Tibial nerve (tissue), 4 donors: ENCODE measurements around the gene GIN1. TPM values are rescaled to one million over a fixed set of nuclear protein-coding genes. Genes with fewer than 3 reads are reported as not detected.
"Not testable (repeated sequence)": the region's sequence is repeated elsewhere in the genome, so short reads cannot be mapped to it uniquely, and the experiment has no call there.

Experiments used
- DNase-seq, 2 donors: peaks; one replicate each; pipeline ENCODE4 v3.0.0-alpha.2; 2019; ENCODE audit warnings: low spot score in 2 of 2
- H3K27ac ChIP-seq, 4 donors: fragments of 200-600 bp; sonication (generic) in 3 of 4; one replicate each; pipeline ENCODE4 v1.5.1; 2017 to 2019; ENCODE audit warnings: mild to moderate bottlenecking in 1 of 4
- H3K27me3 ChIP-seq, 2 donors: fragments of 200-600 bp; sonication (generic) in 1 of 2; one replicate each; pipeline versions ENCODE4 v1.5.1 to v1.6.0; 2017 to 2019
- H3K36me3 ChIP-seq, 3 donors: fragments of 200-600 bp; sonication (generic); one replicate each; pipeline ENCODE4 v1.5.1; 2018 to 2019
- H3K4me1 ChIP-seq, 4 donors: fragments of 200-600 bp; sonication (generic) in 3 of 4; one replicate each; pipeline ENCODE4 v1.5.1; 2017 to 2019
- H3K4me3 ChIP-seq, 4 donors: fragments of 200-600 bp; sonication (generic) in 3 of 4; one replicate each; pipeline ENCODE4 v1.5.1; 2017 to 2019; ENCODE audit warnings: mild to moderate bottlenecking in 1 of 4, moderate library complexity in 1 of 4
- H3K9me3 ChIP-seq, 4 donors: fragments of 200-600 bp; sonication (generic) in 3 of 4; one replicate each; pipeline ENCODE4 v1.5.1; 2017 to 2019
- CTCF ChIP-seq, 5 experiments: fragments of 200-600 bp in 3 of 5; fragments of 450-650 bp in 2 of 5; sonication (generic) in 3 of 5; IDR thresholded peaks; one replicate each; pipeline ENCODE4 v1.5.1; 2016 to 2019; ENCODE audit warnings: antibody characterized with exemption in 5 of 5, mild to moderate bottlenecking in 3 of 5, moderate library complexity in 2 of 5
- EP300 ChIP-seq, 2 donors: sonication (generic); formaldehyde crosslinking; IDR thresholded peaks; one replicate each; pipeline ENCODE4 v1.6.1; 2017; ENCODE audit warnings: antibody characterized with exemption in 2 of 2, mild to moderate bottlenecking in 1 of 2
- POLR2A ChIP-seq, 2 donors: fragments of 450-650 bp; IDR thresholded peaks; one replicate each; pipeline ENCODE4 v1.6.1; 2017; ENCODE audit warnings: antibody characterized with exemption in 2 of 2, mild to moderate bottlenecking in 2 of 2, moderate library complexity in 2 of 2
- WGBS, 2 donors: methylation state at CpG; one replicate each; pipeline ENCODE4 v1.1.5; 2018; 5-methylcytosine and 5-hydroxymethylcytosine counted together
- total RNA-seq, 4 donors: library from RNA; depleted of rRNA; stranded (reverse); fragments of >200 nt; gene quantifications; one replicate each; pipeline ENCODE4 v1.1.0, GENCODE V29; 2016

Gene GIN1
- total RNA-seq, 4 donors from 2014 or later, result 2.9 to 9.2 (median 7.1) TPM

- no peaks in the 10 kb centered on the region for H3K4me1 ChIP-seq
- no peak overlapping the region for H3K27ac ChIP-seq
- no peak overlapping the region for H3K4me3 ChIP-seq
- no peaks in the 10 kb centered on the region for H3K36me3 ChIP-seq
- H3K9me3 ChIP-seq, result no peaks in the 10 kb centered on the region
- no peak for DNase-seq
- WGBS, 2 donors, result 83 to 85% methylated on average over 7 of the region's 7 CpGs
- TF ChIP-seq POLR2A (IDR thresholded peaks at IDR 0.05), result no peak
- TF ChIP-seq CTCF (IDR thresholded peaks at IDR 0.05), result no peak
- TF ChIP-seq EP300 (IDR thresholded peaks at IDR 0.05), result no peak
- no peaks in the 10 kb centered on the region for H3K27me3 ChIP-seq
Observed at GRCh38 chr5:103057208-103058130, 62.5 kb downstream of the GIN1 start.

GRCh38 chr5:103046706-103047105, 73.2 kb downstream of the GIN1 start:
- not testable (repeated sequence) for H3K9me3 ChIP-seq, H3K4me1 ChIP-seq, DNase-seq, H3K27me3 ChIP-seq, H3K27ac ChIP-seq, H3K4me3 ChIP-seq, H3K36me3 ChIP-seq
- WGBS, 2 donors, result 92 to 95% methylated on average over 22 of the region's 22 CpGs

- H3K9me3 ChIP-seq, result no peaks in the 10 kb centered on the region
- H3K4me1 ChIP-seq, result no peaks in the 10 kb centered on the region
- peak; percentile 27 to 60 (median 49) for TF ChIP-seq CTCF (IDR thresholded peaks at IDR 0.05)
- no peak for TF ChIP-seq EP300 (IDR thresholded peaks at IDR 0.05)
- no peaks in the 10 kb centered on the region for H3K36me3 ChIP-seq
- no peak for DNase-seq
- WGBS, 2 donors, result 39 to 41% methylated on average over 4 of the region's 4 CpGs
- no peak overlapping the region for H3K4me3 ChIP-seq
- H3K27ac ChIP-seq, result no peak overlapping the region
- no peaks in the 10 kb centered on the region for H3K27me3 ChIP-seq
Observed at GRCh38 chr5:103041071-103041676, 78.8 kb downstream of the GIN1 start.

- Histone ChIP-seq H3K27me3 (no peaks in the 10 kb centered on the region), H3K36me3 (peaks cover 0 to 3% (median 0%) of the 10 kb centered on the region in 3 donors), H3K27ac (no peak overlapping the region), H3K4me1 (no peaks in the 10 kb centered on the region), H3K9me3 (peaks cover 0 to 12% (median 0%) of the 10 kb centered on the region in 4 donors), H3K4me3 (no peak overlapping the region)
- 87 to 89% methylated on average over 4 of the region's 4 CpGs for WGBS, 2 donors
- TF ChIP-seq EP300 (IDR thresholded peaks at IDR 0.05), result no peak
- no peak for DNase-seq
Observed at GRCh38 chr5:103037673-103038455, 82.1 kb downstream of the GIN1 start.

- TF ChIP-seq POLR2A (IDR thresholded peaks at IDR 0.05) (no peak), EP300 (IDR thresholded peaks at IDR 0.05) (no peak), CTCF (IDR thresholded peaks at IDR 0.05) (no peak)
- 87 to 96% methylated on average over 2 of the region's 2 CpGs for WGBS, 2 donors
- no peak for DNase-seq
- no peak overlapping the region for H3K4me3 ChIP-seq
- H3K27ac ChIP-seq, result no peak overlapping the region
- peaks cover 0 to 12% (median 0%) of the 10 kb centered on the region in 3 donors for H3K36me3 ChIP-seq
- peaks cover 0 to 12% (median 0%) of the 10 kb centered on the region in 4 donors for H3K9me3 ChIP-seq
- no peaks in the 10 kb centered on the region for H3K4me1 ChIP-seq
- no peaks in the 10 kb centered on the region for H3K27me3 ChIP-seq
Observed at GRCh38 chr5:103036601-103037000, 83.3 kb downstream of the GIN1 start.

Other genes starting within 250 kb of the GIN1 start
- 10 to 100 TPM; 36.6 to 62.1 (median 44.7) TPM for gene PPIP5K2, start 163 bp upstream of the GIN1 start, total RNA-seq
- gene MACIR, start 138.6 kb upstream of the GIN1 start, total RNA-seq, result 10 to 100 TPM; 12.7 to 24.1 (median 17.1) TPM